NCI-H2107 (cell line): ENCODE results near the gene KRTAP10-1.

Experiments used
- DNase-seq: peaks from one replicate; lab custom pipeline; 2025; lab: John Stamatoyannopoulos, UW

KRTAP10-1 gene

GRCh38 chr21:44527983-44528633 is 11.9 kb downstream of the KRTAP10-1 start:
- no peak for DNase-seq

GRCh38 chr21:44527156-44527982 is 12.6 kb downstream of the KRTAP10-1 start:
- DNase-seq = no peak

- no peak for DNase-seq
Measured at GRCh38 chr21:44526096-44526997, 13.6 kb downstream of the KRTAP10-1 start.

GRCh38 chr21:44525391-44526095 is 14.5 kb downstream of the KRTAP10-1 start:
- no peak for DNase-seq

GRCh38 chr21:44524414-44525371 is 15.3 kb downstream of the KRTAP10-1 start:
- no peak for DNase-seq

- DNase-seq = no peak
Measured at GRCh38 chr21:44523567-44524413, 16.2 kb downstream of the KRTAP10-1 start.

GRCh38 chr21:44522753-44523204 is 17.2 kb downstream of the KRTAP10-1 start:
- DNase-seq = no peak

- DNase-seq = no peak
Measured at GRCh38 chr21:44521928-44522752, 17.9 kb downstream of the KRTAP10-1 start.

GRCh38 chr21:44521301-44521927 is 18.6 kb downstream of the KRTAP10-1 start:
- no peak for DNase-seq

GRCh38 chr21:44520326-44521300 is 19.4 kb downstream of the KRTAP10-1 start:
- DNase-seq = no peak

GRCh38 chr21:44519346-44520325 is 20.4 kb downstream of the KRTAP10-1 start:
- DNase-seq = no peak

- no peak for DNase-seq
Measured at GRCh38 chr21:44518686-44519085, 21.3 kb downstream of the KRTAP10-1 start.

GRCh38 chr21:44517175-44517899 is 22.7 kb downstream of the KRTAP10-1 start:
- no peak for DNase-seq

- no peak for DNase-seq
Measured at GRCh38 chr21:44516828-44517174, 23.2 kb downstream of the KRTAP10-1 start.

- DNase-seq = no peak
Measured at GRCh38 chr21:44516342-44516741, 23.7 kb downstream of the KRTAP10-1 start.
